Activated CD8-positive, alpha-beta memory T cell treated with anti-CD3 and anti-CD28 coated beads for 48 hours (primary cell): ENCODE data around the gene AMIGO3.

Source experiments
- DNase-seq, 3 experiments: peaks; one replicate each; pipeline ENCODE4 v3.0.0-alpha.2; 2020; ENCODE audit warnings: low read depth in 2 of 3, low spot score in 2 of 3

AMIGO3 gene

GRCh38 chr3:49725906-49726681 lies 6.6 kb upstream of the AMIGO3 start:
- no peak for DNase-seq

GRCh38 chr3:49724586-49724985 lies 5.1 kb upstream of the AMIGO3 start:
- DNase-seq, result no peak

- peak; percentile 83 to 91 (median 88) for DNase-seq
Observed at GRCh38 chr3:49723628-49724551, 4.4 kb upstream of the AMIGO3 start, which contains the start of gene GMPPB. GMPPB (minus strand) TSS chr3:49723951; CDS start chr3:49723726, 225 bp downstream.

GRCh38 chr3:49723296-49723627 lies 3.8 kb upstream of the AMIGO3 start:
- no peak for DNase-seq

- DNase-seq, result no peak
Observed at GRCh38 chr3:49722896-49723295, 3.4 kb upstream of the AMIGO3 start.

GRCh38 chr3:49721896-49722781 lies 2.7 kb upstream of the AMIGO3 start:
- no peak for DNase-seq

- no peak for DNase-seq
Observed at GRCh38 chr3:49721596-49721895, 2.1 kb upstream of the AMIGO3 start.

- DNase-seq, result no peak
Observed at GRCh38 chr3:49720855-49721595, 1.5 kb upstream of the AMIGO3 start.

GRCh38 chr3:49718858-49719213 lies 648 bp downstream of the AMIGO3 start:
- no peak for DNase-seq

- no peak for DNase-seq
Observed at GRCh38 chr3:49717959-49718857, 1.3 kb downstream of the AMIGO3 start.

- DNase-seq, result no peak
Observed at GRCh38 chr3:49717211-49717958, 2.1 kb downstream of the AMIGO3 start.

- no peak for DNase-seq
Observed at GRCh38 chr3:49716691-49717210, 2.7 kb downstream of the AMIGO3 start.

GRCh38 chr3:49716169-49716568 lies 3.3 kb downstream of the AMIGO3 start:
- no peak for DNase-seq

- DNase-seq, result no peak
Observed at GRCh38 chr3:49715611-49716121, 3.8 kb downstream of the AMIGO3 start.

GRCh38 chr3:49714728-49715550 lies 4.5 kb downstream of the AMIGO3 start:
- DNase-seq, result no peak

GRCh38 chr3:49713336-49714105 lies 6.0 kb downstream of the AMIGO3 start:
- DNase-seq, result no peak
